Measurements from ENCODE around the gene MOGAT1.
"Not testable (repeated sequence)": the region's sequence is repeated elsewhere in the genome, so short reads cannot be mapped to it uniquely, and the experiment has no call there.

The MOGAT1 gene

DNA sequence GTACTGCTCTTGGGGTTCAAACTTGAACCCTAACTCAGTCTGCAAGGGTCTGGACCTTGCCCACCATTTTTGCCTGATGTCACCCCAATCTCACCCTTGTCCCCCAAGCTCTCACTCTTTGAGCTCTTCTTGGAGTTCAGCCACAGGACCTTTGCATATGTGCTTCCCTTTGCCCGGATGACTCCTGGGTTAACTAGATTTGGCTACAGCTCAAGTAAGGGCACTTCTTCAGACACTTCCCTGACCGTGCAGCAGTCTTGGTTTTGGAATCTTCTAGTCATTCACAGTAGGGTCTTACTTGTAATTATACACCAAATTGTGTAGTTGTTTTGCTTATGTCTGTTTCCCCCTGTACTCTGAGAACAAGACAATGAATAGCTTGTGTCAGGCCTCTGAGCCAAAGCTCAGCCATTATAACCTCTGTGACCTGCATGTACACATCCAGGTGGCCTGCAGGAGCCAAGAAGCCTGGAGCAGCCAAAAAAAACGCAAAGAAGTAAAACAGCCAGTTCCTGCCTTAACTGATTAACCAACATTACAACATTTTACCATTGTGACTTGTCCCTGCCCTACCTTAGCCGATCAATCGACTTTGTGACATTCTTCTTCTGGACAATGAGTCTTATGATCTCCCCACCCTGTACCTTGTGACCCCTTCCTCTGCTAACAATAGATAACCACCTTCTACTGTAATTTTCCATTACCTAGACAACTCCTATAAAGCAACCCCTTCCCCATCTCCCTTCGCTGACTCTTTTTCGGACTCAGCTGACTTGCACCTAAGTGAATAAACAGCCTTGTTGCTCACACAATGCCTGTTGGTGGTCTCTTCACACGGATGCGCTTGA, 1.0 kb upstream of the MOGAT1 start:
- no peak for DNase-seq

GRCh38 chr2:222672068-222672401, 577 bp downstream of the MOGAT1 start:
- no peak for DNase-seq

DNA sequence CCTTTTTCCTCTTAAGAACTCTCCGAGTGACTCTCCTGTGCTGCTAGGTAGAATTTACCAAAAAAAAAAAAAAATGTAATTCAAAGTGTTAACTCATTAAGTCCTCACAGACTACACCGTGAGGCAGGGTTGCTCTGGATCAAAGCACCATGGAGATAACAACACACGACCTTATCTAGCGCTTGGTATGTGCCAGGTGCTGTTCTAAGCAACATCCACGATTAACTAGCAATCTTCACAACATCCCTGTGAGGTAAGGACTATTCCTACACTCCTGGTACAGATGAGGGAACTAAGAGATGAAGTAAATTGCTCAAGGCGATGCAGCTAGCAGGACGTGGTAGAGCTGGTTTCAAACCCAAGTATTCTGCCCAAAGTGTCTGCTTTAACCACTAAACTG, 1.8 kb downstream of the MOGAT1 start:
- no peak for DNase-seq

DNA sequence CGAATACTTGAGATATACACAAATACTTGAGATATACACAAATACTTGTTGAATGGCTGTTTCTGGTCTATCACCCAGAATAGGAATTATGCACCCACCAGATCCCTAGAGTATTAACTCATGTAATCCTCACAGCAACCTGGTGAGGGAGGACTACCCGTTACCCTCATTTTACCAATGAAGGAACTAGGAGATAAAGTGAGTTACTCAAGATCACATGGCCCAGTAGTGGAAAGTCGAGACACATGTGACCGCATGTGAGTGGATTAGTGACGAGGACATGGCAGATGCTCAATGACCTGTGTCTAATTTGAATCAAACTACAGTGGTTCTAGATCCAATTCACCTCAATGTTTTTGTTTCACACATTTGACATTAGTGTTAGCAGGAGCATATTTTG, 2.4 kb downstream of the MOGAT1 start:
- DNase-seq, result no peak

DNA sequence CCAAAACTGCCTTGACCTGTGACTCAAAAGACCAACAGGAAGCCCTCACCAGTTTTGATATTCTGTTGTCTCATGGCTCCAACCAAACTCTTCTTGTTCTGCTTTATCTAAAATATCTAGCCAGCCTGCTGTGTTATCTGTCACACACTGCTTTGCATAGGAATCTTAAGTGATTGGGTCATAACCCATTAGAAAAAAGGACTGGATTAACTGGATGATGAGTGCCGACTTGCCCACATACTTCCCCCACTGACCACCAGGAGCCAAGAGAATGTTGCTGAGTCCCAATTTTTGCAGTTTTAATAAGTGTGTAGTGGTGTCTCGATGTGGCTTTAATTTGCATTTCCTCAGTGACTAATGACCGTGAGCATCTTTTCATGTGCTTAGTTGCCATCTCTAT, 6.5 kb downstream of the MOGAT1 start:
- DNase-seq, result no peak

DNA sequence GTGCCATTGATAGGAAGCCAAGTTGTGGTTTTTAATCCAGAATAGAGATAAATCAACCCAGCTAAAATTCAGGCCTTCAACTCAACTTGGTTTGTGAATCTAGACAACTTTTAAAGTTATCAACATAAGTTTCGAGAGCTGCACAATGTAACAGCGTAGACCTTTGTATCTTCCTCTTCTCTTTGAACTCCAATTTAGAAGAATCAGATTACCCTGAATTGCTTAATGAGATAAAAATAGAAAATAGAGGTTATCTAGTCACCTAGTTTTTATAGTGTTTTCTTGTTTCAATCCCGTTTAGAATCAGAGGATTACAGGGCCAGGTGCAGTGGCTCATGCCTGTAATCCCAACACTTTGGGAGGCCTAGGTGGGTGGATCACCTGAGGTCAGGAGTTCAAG, 12.3 kb downstream of the MOGAT1 start:
- DNase-seq, result no peak

DNA sequence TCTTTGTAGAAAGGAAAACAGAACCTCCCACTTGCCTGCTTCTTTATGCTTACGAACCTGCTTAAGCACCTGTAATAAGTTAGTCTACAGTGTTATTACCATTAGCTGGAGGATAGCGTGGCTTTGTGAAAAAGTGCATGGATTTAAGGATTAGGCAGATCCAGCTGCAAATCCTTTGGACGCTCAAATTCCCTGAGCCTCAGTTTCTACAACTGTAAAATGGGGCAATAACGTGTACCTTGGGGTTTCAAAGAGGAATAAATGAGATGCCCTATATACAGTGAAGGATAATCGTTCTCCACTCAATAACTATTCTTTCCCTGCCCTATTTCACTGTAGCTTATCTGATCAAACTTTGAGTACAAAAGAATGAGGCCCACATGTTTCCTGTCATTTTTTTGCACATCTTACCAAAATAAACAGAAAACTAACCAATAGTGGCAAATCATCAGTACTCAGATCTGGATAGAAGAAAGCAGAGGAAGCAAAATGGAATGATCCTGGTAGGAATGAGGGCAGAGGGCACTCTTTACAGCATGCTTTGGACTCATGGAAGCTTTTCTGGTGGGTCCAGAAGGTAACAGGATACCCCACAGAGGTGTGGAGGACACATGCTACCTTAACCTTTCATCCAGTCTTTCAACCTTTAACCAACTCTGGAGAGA, 14.8 kb downstream of the MOGAT1 start:
- DNase-seq, result no peak

DNA sequence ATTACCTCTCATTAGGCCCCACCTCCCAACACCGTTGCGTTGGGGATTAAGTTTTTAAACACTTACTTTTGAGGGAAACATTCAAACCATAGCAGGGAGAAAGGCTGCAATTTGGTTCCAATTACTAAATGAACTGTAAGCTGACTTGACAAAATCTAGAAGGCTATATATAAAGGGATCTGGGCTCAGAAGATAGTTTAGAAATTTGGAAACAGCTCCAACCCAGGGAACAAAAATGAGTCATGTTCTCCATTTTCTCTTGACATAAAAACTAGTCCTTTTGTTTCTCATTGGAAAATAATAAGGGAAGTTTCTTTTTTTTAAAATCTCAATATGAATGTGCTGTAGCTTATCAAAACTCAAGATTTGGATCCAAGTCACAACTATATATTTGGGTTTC, 17.5 kb downstream of the MOGAT1 start:
- no peak for DNase-seq

- DNase-seq, result no peak
Measured at GRCh38 chr2:222689322-222689721, 17.9 kb downstream of the MOGAT1 start.

GRCh38 chr2:222690564-222691200, 19.2 kb downstream of the MOGAT1 start:
- DNase-seq, result no peak

GRCh38 chr2:222693413-222693812, 22.0 kb downstream of the MOGAT1 start:
- DNase-seq, result not testable (repeated sequence)

- no peak for DNase-seq
Measured at GRCh38 chr2:222693837-222694236, 22.4 kb downstream of the MOGAT1 start.

DNA sequence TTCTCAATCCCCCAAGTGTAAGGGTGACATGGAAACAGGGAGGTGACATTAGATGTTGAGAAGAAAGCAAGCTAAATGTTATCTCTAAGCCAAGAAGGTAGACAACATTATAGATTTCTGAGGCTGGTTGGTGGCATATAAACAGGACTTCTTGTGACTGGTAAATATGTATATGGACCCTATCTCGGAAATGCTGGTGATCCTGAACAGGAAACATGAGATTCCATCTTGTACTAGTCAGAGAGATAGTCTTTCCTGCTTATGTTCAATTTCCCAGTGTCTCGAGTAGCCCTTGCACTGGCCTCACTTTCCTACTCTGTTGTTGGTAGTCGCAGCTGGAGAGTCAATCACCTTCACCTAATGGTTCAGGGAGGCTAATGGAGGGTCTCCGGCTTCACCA, 26.8 kb downstream of the MOGAT1 start:
- no peak for DNase-seq

- no peak for DNase-seq
Measured at GRCh38 chr2:222701233-222701632, 29.8 kb downstream of the MOGAT1 start.

DNA sequence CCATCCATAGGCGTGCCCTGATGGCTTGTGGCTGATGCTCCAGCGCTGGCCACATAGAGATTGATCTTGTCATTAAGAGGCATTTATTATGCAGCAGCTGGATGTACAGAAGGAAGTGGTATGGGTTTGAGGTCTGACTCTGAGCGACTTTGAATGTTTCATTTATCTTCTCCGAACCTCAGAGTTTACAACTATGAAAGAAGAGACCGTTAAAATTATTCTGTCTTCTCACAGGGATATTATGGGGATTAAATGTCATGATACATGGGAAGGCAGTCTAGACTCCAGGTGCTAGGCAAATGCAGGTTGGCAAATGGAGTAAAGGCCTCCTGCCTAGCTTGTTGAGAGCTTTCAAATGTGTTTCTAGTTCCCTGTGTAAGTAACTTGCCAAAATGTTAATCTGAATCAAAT, 30.3 kb downstream of the MOGAT1 start:
- DNase-seq, result no peak

DNA sequence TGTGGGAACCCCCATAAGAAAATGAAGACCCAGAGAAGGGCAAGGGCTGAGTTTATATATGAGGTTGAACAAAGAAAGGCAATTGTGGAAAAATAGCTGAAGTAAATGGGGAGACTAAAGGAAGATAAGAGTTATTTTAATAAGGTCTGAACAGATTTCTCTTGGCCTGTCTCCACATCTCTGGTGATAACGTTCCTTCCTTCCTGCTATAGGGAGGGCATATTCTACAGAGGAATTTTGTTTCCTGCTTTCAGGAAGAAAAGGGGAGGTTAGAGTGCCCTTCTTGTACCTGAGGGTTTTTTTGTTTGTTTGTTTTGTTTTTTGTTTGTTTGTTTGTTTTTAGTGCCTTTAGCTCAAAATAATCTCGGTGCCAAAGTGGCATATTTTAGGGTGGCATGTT, 31.6 kb downstream of the MOGAT1 start:
- DNase-seq, result no peak

- DNase-seq, result no peak
Measured at GRCh38 chr2:222703886-222704285, 32.4 kb downstream of the MOGAT1 start.

- no peak for DNase-seq
Measured at GRCh38 chr2:222706616-222707015, 35.2 kb downstream of the MOGAT1 start.

- no peak for DNase-seq
Measured at GRCh38 chr2:222707102-222707688, 35.7 kb downstream of the MOGAT1 start.

GRCh38 chr2:222707689-222708273, 36.3 kb downstream of the MOGAT1 start:
- DNase-seq, result no peak

- DNase-seq, result no peak
Measured at GRCh38 chr2:222708274-222708710, 36.8 kb downstream of the MOGAT1 start.

DNA sequence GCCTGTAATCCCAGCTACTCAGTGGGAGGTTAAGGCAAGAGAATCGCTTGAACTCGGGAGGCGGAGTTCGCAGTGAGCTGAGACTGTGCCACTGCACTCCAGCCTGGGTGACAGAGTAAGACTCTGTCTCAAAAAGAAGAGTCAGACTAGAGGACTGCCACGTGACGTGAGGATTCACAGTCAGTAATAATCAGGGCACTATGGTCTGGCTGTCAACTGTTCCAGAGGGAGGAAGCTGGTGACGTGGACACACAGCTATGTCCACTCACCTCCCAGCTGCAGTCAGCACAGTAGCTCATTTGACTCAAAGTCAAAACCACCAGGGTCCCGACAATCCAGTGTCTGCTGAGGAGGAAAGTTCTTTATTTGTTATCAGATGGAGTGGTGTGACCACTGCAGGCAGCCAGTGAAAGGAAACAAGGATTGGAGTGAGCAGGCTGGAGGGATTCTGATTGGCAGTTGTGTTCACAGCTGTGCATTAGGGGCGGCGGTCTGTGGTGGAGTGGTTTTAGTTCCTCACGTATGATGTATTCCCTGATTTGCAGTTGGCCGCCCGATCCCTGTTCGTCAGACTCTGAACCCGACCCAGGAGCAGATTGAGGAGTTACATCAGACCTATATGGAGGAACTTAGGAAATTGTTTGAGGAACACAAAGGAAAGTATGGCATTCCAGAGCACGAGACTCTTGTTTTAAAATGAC, 37.9 kb downstream of the MOGAT1 start:
- DNase-seq, result no peak

DNA sequence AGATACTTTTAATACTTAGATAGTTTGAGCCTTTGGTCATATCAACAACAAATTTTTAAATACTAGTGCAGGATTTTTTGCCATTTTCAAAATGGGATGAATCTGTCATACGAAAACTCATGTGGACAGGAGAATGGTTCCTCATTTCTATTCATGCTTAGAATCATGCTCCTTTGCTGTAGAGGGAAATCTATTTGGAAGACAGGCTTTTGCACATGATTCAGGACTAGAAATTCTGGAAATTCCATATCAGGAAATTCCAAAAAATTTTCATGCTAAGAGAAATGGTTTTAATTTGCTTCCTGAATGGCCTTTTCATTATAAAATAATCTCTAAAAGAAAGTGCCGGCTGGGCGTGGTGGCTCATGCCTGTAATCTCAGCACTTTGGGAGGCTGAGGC, 39.3 kb downstream of the MOGAT1 start:
- DNase-seq, result no peak

All from NCI-H1436 treated with DMSO at 0.1 percent for 48 hours (cell line).